ENCODE results near the gene MTHFD1L. TPM values are rescaled to one million over a fixed set of nuclear protein-coding genes. Genes with fewer than 3 reads are reported as not detected.
"Not testable (repeated sequence)": the region's sequence is repeated elsewhere in the genome, so short reads cannot be mapped to it uniquely, and the experiment has no call there.

The MTHFD1L gene
- 43.4 and 48.9 TPM in 2 replicates for total RNA-seq
- polyA plus RNA-seq = 36.1 and 51.1 TPM in 2 replicates
- polyA plus RNA-seq (2012) = 43.1 and 63.7 TPM in 2 replicates
- polyA minus RNA-seq (ENCODE audit: low replicate concordance) = 14.8 and 38.7 TPM in 2 replicates

DNA sequence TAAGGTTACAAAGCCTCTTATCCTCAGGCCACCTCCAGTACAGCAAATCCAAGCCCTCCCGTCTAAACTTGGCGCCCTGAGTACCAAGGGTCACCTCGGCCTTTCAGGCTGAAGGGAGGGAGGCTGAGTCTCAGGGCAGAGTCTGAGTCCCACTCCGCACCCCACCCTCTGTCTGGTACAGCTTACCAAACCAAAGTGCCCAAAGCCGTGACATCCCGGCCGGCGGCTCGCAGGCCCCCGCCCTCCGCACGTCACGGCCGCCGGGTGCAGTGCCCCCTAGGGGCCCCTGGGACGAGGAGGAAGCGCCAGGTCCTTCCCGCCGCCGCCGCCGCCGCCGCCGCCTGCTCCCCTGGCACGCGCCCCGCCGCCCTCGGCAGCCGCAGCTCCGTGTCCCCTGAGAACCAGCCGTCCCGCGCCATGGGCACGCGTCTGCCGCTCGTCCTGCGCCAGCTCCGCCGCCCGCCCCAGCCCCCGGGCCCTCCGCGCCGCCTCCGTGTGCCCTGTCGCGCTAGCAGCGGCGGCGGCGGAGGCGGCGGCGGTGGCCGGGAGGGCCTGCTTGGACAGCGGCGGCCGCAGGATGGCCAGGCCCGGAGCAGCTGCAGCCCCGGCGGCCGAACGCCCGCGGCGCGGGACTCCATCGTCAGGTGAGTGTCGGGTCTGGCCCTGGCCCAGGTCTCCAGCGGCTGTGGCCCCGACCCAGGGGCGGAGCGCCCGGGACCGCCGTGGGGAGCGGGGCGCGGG lies at the start of gene MTHFD1L:
Gene MTHFD1L, plus strand, starts transcription at position 297 of the 741 bp plus-strand sequence. Its CDS starts 121 bp downstream, at position 418.
- TF ChIP-seq, protein P1, sequence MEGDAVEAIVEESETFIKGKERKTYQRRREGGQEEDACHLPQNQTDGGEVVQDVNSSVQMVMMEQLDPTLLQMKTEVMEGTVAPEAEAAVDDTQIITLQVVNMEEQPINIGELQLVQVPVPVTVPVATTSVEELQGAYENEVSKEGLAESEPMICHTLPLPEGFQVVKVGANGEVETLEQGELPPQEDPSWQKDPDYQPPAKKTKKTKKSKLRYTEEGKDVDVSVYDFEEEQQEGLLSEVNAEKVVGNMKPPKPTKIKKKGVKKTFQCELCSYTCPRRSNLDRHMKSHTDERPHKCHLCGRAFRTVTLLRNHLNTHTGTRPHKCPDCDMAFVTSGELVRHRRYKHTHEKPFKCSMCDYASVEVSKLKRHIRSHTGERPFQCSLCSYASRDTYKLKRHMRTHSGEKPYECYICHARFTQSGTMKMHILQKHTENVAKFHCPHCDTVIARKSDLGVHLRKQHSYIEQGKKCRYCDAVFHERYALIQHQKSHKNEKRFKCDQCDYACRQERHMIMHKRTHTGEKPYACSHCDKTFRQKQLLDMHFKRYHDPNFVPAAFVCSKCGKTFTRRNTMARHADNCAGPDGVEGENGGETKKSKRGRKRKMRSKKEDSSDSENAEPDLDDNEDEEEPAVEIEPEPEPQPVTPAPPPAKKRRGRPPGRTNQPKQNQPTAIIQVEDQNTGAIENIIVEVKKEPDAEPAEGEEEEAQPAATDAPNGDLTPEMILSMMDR (conservative IDR thresholded peaks at IDR 0.05 in 1 of 2, IDR thresholded peaks at IDR 0.05 in 1 of 2; ENCODE audit: low read depth in 1 of 2, low read length in 2 of 2) = peak; percentile 11 to 29
- TF ChIP-seq EZH2 (IDR thresholded peaks at IDR 0.05; ENCODE audit: low read length, missing control alignments) = no peak
- peak within 1 kb of the TSS; percentile 99 for H3K27ac ChIP-seq (ENCODE audit: insufficient read depth, low read length)
- no peaks in the 10 kb centered on the region for H4K20me1 ChIP-seq (ENCODE audit: control insufficient read depth, extremely low read depth, insufficient read depth, low read length)
- DNase-seq (ENCODE audit: low read depth in 2 of 2) = peak; percentile 86 to 93
- peak within 1 kb of the TSS; percentile 98 for H3K9ac ChIP-seq (ENCODE audit: insufficient read depth, low read length)
- no peaks in the 10 kb centered on the region for H3K4me1 ChIP-seq (ENCODE audit: control insufficient read depth, extremely low read depth, insufficient read depth, low read length)
- H3K9me3 ChIP-seq (ENCODE audit: control insufficient read depth, insufficient read depth, low read depth, low read length) = no peaks in the 10 kb centered on the region
- no peaks in the 10 kb centered on the region for H3K36me3 ChIP-seq (ENCODE audit: control insufficient read depth, insufficient read depth, low read length)
- H3K4me2 ChIP-seq (ENCODE audit: extremely low read depth, insufficient read depth, low read length) = peak within 1 kb of the TSS; percentile 88
- peak within 1 kb of the TSS; percentile 58 for H2AFZ ChIP-seq (ENCODE audit: low read length)
- peak within 1 kb of the TSS; percentile 47 to 84 (median 70) for H3K4me3 ChIP-seq (replicated peaks in 1 of 4; ENCODE audit: control extremely low read depth in 1 of 4, insufficient read depth in 1 of 4, low read depth in 3 of 4, low read length in 4 of 4)
- H3K27me3 ChIP-seq (ENCODE audit: control insufficient read depth, insufficient read depth, low read length) = no peaks in the 10 kb centered on the region
- peaks cover 34% of the 10 kb centered on the region for H3K79me2 ChIP-seq (ENCODE audit: control insufficient read depth, insufficient read depth, low read length)

DNA sequence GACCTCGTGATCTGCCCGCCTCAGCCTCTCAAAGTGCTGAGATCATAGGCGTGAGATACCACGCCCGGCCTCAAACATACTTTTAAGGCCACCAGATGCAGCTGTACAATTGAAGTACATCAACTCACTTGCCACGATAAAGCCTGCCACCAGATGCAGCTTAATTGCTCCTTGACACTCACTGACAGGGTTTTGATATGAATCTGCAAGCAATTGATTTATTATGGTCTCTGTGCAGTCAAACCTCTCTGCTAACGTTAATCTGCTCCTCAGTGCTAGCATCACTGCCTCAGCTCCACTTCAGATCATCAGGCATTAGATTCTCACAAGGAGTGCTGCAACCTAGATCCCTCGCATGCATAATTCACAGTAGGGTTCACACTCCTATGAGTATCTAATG lies 48.9 kb upstream of the MTHFD1L start:
- H3K79me2 ChIP-seq (ENCODE audit: control insufficient read depth, insufficient read depth, low read length); H3K27me3 ChIP-seq (ENCODE audit: control insufficient read depth, insufficient read depth, low read length); DNase-seq (ENCODE audit: low read depth in 2 of 2); H3K36me3 ChIP-seq (ENCODE audit: control insufficient read depth, insufficient read depth, low read length); H3K4me1 ChIP-seq (ENCODE audit: control insufficient read depth, extremely low read depth, insufficient read depth, low read length); H3K9me3 ChIP-seq (ENCODE audit: control insufficient read depth, insufficient read depth, low read depth, low read length); H3K4me3 ChIP-seq (replicated peaks in 1 of 4; ENCODE audit: control extremely low read depth in 1 of 4, insufficient read depth in 1 of 4, low read depth in 3 of 4, low read length in 4 of 4); H3K27ac ChIP-seq (ENCODE audit: insufficient read depth, low read length); H3K9ac ChIP-seq (ENCODE audit: insufficient read depth, low read length); H4K20me1 ChIP-seq (ENCODE audit: control insufficient read depth, extremely low read depth, insufficient read depth, low read length); H3K4me2 ChIP-seq (ENCODE audit: extremely low read depth, insufficient read depth, low read length); H2AFZ ChIP-seq (ENCODE audit: low read length): not testable (repeated sequence)

DNA sequence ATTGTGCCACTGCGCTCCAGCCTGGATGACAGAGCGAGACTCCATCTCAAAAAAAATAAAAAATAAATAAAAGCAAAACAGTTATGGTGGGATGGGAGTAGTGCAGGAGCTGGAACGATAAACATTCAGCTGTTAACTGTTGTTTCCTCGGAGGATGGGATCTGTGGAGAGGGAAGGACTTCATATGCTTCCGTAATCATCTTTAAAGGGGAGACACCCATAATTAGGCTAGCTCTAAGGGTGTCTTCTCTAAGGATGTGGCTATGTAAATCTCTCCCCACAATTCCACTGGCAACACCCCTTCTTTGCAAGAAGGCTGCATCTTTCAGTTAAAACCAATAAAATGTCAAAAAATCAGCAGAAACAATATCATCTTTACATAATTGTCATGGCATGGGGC lies 42.6 kb upstream of the MTHFD1L start:
- H3K4me2 ChIP-seq (ENCODE audit: extremely low read depth, insufficient read depth, low read length) = no peak overlapping the region
- H3K27ac ChIP-seq (ENCODE audit: insufficient read depth, low read length) = no peak overlapping the region
- TF ChIP-seq, protein P1 (conservative IDR thresholded peaks at IDR 0.05 in 1 of 2, IDR thresholded peaks at IDR 0.05 in 1 of 2; ENCODE audit: low read depth in 1 of 2, low read length in 2 of 2) = no peak
- TF ChIP-seq EZH2 (IDR thresholded peaks at IDR 0.05; ENCODE audit: low read length, missing control alignments) = no peak
- no peak for DNase-seq (ENCODE audit: low read depth in 2 of 2)
- H3K9me3 ChIP-seq (ENCODE audit: control insufficient read depth, insufficient read depth, low read depth, low read length) = no peaks in the 10 kb centered on the region
- no peaks in the 10 kb centered on the region for H3K4me1 ChIP-seq (ENCODE audit: control insufficient read depth, extremely low read depth, insufficient read depth, low read length)
- no peaks in the 10 kb centered on the region for H4K20me1 ChIP-seq (ENCODE audit: control insufficient read depth, extremely low read depth, insufficient read depth, low read length)
- no peak overlapping the region for H2AFZ ChIP-seq (ENCODE audit: low read length)
- H3K79me2 ChIP-seq (ENCODE audit: control insufficient read depth, insufficient read depth, low read length) = no peaks in the 10 kb centered on the region
- no peaks in the 10 kb centered on the region for H3K27me3 ChIP-seq (ENCODE audit: control insufficient read depth, insufficient read depth, low read length)
- no peaks in the 10 kb centered on the region for H3K36me3 ChIP-seq (ENCODE audit: control insufficient read depth, insufficient read depth, low read length)
- no peak overlapping the region for H3K4me3 ChIP-seq (replicated peaks in 1 of 4; ENCODE audit: control extremely low read depth in 1 of 4, insufficient read depth in 1 of 4, low read depth in 3 of 4, low read length in 4 of 4)
- no peak overlapping the region for H3K9ac ChIP-seq (ENCODE audit: insufficient read depth, low read length)

Data from fibroblast of lung (primary cell).